CD4-positive, alpha-beta T cell treated with Interferon gamma for 1 hour (primary cell): ENCODE results near the gene PRUNE2.
"Not testable (repeated sequence)": the region's sequence is repeated elsewhere in the genome, so short reads cannot be mapped to it uniquely, and the experiment has no call there.

Experiments
- DNase-seq: peaks from one replicate; pipeline ENCODE4 v3.0.0-alpha.2; 2020

The PRUNE2 gene

DNA sequence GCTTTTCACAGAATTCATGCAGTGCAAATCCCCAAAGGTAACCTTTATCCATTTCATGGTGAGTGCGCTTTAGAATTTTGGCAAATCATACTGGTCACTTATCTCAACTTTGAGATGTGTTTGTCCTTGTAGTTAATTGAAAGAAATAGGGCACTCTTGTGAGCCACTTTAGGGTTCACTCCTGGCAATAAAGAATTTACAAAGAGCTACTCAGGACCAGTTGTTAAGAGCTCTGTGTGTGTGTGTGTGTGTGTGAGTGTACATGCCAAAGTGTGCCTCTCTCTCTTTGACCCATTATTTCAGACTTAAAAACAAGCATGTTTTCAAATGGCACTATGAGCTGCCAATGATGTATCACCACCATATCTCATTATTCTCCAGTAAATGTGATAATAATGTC is 120.4 kb downstream of the PRUNE2 start:
- DNase-seq, result no peak

DNA sequence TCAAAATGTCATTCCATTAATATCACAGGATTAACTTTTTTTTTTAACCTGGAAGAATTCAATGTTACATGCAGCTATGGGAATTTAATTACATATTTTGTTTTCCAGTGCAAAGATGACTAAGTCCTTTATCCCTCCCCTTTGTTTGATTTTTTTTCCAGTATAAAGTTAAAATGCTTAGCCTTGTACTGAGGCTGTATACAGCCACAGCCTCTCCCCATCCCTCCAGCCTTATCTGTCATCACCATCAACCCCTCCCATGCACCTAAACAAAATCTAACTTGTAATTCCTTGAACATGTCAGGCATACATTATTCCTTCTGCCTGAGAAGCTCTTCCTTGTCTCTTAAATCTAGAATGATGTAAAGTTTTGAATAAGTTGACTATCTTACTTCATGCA is 121.0 kb downstream of the PRUNE2 start:
- no peak for DNase-seq

DNA sequence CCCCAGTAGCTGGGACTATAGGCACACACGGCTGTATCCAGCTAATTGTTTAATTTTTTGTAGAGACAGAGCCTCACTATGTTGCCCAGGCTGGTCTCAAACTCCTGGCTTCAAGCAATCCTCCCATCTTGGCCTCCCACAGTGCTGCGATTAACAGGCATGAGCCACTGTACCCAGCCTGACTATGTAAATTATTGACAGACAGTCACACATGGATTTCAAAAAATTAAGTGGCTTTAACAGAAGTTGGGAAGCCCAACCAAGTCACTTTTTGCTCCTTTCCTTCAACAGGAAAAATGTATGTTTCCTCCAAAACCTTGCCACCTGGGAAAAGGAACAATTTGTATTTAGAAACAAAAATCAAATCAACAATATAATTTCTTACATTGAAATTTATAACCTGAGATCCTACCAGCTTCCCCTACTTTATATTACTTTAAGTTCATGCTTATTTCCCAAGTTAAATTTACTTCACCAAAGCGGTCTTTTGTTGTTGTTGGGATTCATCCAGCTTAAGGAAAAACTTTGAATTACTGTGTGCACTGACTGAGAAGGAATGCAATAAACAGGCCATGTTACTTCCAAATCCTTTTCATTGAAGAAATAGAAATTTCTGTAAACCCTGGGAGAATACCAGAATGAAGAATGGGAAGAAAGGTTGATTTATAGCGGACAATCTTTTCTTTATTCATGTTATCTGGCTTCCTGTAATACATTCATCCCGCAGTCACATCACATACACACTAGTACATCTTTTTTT is 133.0 kb downstream of the PRUNE2 start:
- no peak for DNase-seq

DNA sequence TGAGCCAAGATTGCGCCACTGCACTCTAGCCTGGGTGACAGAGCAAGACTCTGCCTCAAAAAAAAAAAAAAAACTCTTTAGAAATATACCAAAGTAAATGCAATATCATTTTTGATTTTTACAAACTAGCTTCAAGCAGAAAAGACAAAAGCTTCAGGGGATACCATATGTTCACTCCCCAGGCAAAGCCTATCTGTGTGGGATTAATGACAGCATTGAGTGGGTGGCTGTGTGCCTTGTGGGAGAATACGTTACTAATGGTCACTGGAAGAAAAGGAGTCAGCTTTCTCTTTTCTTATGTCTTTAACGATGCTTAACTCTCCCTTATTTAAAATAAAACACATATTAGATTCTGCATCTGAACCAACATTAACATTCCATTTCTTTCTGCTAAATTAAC is 139.8 kb downstream of the PRUNE2 start:
- DNase-seq, result no peak

DNA sequence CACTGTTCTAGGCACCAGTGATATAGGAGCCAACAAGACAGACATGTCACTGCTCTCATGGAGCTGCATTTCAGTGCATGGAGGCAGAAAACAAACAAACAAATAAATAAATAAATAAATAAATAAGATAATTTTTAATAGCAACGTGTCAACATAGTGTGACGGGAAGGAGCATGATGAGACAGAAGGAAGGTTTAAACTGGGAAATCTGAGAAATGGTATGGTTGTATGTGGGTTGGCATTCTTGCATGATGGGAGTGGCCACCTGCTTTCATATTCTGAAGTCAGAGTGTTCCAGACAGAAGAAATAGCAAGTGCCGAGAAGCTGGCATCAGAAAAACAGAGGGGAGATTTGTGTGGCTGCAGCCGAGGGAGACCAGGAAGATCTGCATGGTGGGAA is 141.8 kb downstream of the PRUNE2 start, which contains the start of gene PCA3:
Gene PCA3 (plus strand): TSS at position 301 of the 400 bp plus-strand sequence.
- no peak for DNase-seq

DNA sequence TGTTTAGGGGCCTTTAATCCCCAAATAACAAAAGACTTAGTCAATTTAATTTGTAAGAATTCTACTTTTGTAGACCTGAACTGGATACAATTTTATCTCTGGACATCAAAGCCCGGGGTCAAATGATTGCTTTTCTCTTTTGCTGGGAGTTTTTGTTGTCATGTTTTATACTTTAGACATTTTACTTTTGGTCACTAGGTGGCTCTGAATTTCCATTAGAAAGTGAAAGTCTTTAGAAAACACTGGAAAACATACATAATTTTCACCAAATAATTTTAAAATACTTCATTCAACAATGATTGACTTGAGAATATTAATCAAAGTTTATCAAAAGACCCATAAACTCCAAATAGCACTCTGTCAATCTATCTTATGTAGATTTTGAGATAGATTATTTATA is 144.5 kb downstream of the PRUNE2 start:
- DNase-seq, result no peak

DNA sequence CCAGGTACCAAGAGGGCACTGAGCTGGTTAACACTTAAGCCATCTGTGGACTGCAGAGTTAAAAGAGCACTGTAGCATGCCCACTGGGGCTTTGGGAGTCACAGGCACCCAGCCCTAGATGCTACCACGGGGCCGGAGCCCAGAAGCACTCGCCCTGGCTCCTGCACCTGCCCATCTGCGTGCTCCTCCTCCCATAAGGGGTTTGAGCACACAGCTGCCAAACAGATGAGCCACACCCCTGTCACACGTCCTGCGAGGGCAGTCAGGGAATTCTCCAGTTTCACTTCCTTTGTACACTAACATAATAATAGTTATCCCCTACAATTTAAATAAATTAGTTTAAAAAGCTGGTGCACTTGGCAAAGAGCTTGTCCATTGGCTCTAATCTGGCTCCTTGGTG is 146.2 kb downstream of the PRUNE2 start:
- peak; percentile 23 for DNase-seq

DNA sequence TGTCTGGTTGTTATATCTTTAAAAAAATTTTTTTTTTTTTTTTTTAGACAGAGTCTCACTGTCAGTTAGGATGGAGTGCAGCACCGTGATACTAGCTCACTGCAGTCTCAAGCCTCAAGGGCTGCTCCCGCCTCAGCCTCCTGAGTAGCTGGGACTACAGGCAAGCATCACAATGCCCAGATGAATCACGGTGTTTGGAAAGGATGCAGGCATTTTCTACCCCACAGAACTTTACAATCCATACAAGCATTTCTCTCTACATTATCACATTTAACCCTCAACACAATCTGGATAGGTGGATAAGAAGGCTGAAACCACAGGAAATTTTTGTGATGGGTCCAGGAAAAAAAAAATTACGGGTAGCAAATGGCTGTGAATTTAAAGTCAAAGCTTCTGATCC is 147.4 kb downstream of the PRUNE2 start:
- DNase-seq, result no peak

DNA sequence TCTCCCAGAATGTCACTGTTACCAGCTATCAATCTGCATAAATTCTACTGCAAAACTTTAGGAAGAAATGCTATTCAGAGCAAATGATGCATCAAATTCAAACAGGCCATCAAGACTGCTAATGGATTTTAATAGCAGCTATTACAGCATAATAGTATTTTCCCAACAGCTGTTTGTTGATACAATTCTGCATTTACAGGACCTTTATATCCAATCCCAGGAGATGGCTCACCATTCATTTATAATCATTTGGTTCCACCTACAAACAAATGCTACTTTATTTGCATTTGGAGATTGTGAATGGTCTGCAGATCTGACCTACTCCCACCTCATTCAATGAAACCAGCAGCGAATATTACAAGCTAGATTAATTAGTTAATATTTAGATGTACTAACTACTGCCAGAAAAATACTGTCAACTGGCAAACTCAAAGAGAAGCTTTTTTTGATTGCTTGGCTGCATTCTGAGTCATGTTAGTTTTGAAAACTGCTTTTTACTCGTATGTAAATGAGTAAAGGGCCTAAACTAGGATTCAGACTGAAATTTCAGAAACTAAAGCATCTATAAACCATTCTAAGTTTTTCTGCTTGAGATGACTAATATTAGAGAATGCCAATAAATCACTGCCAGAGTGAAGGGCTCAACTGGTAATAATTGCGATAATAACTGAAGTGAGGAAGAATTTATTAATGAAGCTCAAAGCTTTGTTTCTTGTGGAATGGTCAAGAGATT is 148.8 kb downstream of the PRUNE2 start:
- no peak for DNase-seq

DNA sequence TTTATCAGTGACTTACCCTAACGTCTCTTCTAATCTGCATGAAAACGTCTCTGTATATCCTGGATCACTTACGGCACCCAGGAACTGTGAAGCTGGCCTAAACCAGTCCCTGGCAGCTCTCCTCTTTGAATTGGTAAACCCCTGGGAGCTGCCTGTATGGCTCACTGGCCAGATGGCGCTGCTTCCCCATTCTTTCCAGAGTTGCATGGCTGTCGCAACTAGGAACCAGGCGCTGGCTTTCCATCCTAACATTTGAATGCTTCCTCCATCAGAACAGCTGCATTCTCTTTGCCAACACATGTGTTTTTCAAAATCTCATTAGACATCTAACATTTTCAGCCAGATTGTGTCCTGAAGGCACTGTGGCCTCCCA is 149.7 kb downstream of the PRUNE2 start:
- no peak for DNase-seq

DNA sequence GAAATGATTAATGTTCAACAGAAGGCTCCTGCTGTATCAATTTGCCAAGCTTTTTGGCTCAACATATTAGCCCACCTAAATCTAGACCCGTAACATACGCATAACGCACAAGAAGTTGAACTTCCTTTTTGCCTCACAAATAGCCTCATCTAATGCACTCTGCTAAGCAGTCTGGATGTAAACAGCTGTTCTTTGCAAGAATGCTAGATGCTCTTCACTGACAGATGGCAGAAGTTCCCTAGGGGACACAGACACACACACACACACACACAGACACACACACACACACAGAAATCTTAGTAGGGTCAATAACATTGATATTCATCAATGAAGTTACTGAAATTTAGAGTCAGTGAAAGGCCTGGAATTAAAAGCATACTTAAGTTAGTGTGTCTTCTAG is 154.9 kb downstream of the PRUNE2 start:
- no peak for DNase-seq

DNA sequence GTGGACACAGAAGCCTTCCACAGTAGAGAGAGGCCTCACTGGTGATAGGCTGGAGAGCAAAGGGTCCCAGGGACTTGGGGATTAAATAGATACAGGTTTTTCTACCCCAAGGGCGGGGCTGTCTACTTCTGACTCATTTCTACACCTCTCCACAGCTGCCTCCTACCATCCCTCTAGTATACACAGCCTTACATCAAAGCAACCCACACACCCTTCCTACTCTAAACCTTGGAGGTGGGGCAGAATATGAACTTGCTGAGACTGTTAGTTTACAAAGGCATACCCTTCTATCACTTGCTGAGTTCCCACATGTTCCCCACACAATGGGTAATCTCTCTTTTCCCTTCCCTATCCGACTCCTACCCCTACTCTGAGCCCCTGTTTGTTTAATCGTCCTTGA is 161.6 kb downstream of the PRUNE2 start:
- DNase-seq, result no peak

DNA sequence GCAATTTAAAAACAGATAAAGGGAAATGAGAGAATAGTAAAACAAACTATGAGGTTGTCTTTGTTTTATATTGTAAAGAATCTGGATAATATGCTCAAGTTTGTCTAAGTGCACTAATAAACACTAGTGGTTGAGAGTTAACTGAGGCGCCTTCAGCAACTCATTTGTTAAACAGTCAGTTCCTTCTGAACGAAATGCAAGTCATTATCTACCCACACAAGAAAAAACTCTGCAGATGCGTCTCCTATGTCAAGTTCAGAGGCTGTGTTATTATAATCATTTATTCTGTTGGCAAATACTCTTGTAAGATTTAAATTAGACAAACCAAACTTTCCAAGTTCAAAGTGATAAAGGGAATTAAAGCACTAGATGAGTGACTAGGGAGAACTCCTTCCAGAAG is 162.0 kb downstream of the PRUNE2 start:
- DNase-seq, result no peak

DNA sequence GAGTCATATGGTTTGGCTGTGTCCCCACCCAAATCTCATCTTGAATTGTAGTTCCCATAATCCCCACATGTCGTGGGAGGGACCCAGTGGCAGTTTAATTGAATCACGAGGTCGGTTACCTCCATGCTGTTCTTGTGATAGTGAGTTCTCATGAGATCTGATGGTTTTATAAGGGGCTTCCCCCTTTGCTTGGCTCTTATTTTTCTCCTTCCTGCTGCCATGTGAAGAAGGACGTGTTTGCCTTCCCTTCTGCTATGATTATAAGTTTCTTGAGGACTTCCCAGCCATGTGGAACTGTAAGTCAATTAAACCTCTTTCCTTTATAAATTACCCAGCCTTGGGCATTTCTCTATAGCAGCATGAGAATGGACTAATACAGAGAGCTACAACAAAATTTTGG is 163.0 kb downstream of the PRUNE2 start:
- DNase-seq, result not testable (repeated sequence)

DNA sequence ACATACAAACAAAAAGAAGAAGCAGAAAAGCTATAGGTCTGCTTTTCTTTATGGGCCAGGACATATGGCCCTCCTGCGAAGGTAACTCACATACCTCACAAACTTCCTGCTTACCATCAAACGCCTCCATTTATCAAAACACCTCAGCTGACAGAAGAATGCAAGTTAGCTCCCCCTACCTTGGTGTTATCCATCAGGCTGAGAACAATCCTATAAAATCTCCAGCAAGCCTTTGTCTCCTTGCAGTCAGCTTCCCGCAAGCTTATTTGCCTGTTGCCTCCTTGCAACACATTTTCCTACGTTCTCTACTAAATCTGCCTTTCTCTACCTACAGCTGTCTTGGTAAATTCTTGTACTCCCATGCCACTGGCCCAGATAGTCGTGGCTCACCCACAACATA is 164.4 kb downstream of the PRUNE2 start:
- DNase-seq, result no peak

DNA sequence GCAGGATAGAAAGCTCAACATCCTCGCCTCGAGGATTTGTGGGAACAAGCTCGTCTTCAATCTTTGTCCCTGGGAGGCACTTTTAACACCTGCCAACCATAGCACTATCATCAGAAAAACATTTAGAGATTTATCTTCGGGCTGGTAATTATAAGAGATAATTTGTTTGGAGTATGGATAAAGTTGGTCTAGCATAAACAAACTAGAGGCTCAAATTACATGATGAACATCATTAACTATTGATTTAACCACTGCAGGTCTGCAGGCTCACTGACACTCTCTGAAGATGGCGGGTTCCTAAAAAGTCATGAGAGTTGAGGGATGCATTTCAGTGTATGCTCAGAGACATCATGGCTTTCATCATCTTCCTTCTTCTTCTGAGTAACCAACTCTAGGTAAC is 167.5 kb downstream of the PRUNE2 start:
- DNase-seq, result no peak

DNA sequence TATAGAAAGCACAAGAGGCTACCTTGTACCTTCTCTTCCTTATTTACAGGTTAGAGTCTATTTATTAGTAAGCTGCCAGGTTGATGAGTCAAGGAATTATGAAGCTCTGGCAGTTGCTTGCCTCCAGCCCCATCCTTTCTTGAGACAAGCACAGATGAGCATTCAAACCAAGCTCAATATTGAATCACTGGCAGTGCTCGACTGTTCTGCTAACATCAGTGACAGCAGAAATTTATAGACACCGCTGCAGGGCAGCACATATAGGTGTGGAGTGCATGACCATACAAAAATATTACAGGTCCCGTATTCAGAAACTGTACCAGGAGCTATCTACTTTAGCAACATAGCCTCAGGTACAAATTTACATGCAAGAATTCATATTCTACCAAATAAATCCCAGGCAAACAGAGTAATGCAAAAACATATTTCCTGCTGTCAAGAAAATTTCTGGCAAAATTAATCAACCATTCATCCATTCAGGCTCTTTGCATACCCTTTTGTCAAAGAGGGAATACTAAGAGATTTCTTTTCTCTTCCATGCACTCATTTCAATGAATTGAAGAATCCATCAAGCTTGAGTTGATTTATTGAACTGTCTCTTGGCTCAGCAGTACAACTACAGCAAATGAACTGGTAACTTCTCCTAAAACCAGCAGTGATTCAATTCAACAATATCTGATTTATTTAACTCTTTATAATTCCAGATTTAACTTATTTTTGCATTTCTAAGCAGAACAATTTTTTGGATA is 168.6 kb downstream of the PRUNE2 start:
- no peak for DNase-seq

DNA sequence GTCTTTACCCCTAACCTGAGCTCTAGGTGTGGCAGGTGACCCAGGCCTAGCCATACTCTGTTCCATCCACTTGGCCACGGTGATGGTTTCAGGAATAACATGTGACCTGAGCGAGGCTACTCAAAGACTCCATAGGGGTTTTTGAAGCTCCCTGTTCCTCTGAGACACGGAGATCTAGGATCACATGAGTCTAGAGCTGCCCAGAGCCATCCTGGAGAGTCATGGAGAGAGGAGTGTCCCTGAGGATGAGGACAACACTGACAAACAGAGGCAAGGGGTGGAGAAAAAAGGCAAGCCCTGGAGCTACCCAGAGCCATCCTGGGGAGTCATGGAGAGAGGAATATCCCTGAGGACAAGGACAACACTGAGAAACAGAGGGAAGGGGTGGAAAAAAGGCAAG is 171.2 kb downstream of the PRUNE2 start:
- no peak for DNase-seq

DNA sequence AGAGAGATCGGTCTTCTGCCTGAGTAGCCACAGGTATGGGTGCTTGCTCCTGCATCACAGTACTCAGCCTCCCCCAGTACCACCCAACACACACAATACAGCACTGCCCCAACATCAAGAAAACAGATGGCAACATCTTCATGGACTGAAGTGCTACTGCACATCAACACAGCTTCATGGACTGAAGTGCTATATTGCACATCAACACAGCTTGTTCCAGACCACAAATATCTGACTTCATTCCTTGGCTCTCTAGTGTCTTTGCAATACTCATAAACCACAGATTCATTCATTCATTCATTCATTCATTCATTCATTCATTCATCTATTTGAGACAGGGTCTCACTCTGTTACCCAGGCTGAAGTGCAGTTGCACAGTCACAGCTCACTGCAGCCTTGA is 172.8 kb downstream of the PRUNE2 start:
- DNase-seq, result no peak

DNA sequence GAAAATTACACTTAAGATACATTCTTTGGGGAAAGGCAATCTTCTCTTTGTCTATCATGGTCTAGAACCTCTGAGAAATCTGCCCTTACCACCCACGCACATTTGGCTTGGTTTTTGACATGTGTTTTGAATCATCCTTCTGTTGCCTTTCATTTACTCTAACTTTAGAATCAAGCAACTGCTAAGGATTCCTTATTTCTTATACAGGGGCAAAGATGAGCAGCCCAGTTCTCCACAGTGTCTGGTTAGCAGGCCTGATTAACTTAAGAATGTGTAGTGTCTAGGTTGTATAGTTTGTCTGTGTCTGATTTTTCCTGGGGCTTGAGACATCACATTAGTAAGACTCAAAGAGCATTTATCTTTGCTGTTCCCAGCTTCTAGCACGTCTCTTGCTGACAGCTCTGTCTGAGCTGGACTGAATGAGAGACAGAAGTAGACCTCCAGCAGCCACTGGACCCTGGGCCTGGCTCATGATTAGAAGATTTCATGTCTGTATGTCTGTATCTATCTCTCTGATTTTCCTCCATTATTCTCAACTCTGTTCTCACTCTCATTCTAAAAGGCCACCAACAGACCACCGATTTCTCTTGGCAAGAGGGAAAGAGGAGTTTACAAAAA is 173.5 kb downstream of the PRUNE2 start:
- no peak for DNase-seq

DNA sequence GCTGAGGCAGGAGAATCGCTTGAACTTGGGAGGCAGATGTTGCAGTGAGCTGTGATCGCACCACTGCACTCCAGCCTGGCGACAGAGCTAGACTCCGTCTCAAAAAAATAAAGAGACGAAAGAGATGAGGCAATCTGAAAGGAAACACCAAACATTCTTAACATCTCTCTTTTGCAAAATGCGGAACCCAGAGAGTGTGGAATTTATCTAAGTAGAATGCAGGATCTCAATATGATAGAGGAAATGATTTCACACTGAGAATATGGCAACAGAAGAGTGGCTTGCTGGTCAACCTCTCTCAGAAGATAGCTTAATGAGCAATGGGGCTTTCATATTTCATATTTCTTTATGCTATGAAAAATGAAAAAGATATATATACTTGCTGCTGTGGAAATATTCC is 175.1 kb downstream of the PRUNE2 start:
- no peak for DNase-seq

DNA sequence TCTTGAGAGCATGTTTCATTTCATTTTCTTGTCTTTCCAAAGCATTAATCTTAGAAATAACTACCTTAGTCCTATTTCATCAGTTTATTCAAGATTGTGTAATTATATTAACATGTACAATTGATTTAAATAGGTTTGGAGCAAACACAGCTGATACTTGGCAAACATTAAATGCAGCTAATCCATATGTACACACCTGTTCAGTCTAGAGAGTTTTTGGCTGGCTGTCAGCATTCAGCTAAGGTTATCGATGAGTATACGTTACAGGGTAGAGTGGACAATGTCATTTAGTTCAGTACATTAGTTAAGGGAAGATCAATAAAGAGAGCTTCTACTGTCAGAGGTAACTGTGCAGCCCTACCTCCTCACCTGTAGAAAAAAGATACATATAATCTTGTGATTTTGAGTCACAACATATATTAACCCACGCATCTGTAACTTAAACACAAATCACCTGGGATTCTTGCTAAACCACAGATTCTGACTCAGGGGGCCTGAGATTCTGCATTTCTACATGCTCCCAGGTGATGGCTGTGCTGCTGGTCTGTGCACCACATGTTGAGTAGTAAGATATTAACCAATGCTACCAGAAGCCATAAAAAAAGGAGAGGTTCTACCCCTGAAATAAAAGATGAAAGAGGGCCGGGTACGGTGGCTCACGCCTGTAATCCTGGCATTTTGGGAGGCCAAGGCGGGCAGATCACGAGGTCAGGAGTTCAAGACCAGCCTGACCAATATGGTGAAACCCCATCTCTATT is 175.8 kb downstream of the PRUNE2 start:
- no peak for DNase-seq

DNA sequence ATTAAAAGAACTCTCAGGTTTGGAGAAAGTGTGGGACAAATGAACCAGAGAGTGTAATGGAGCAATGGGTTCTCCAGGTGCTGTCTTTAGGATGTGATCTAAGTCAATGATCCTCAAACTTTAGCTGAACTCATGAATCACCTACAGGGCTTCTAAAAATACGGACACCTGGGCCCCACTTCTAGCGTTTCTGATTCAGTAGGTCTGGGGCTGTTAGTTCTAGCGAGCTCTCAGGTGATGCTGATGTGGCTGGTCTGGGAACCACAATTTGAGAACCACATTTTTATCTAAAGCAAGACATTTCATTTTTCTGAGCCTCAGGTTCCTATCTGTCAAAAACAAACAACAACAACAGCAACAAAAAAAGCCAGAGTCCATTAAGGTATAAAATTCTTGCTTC is 176.8 kb downstream of the PRUNE2 start:
- no peak for DNase-seq
